ENCODE data around the gene PTPRA.

- no peak for TF ChIP-seq CTCF (IDR thresholded peaks at IDR 0.05 in 2 of 3, conservative IDR thresholded peaks at IDR 0.05 in 1 of 3; ENCODE audit: insufficient read depth in 2 of 3, low read depth in 1 of 3, low read length in 3 of 3)
- TF ChIP-seq FOXK1 (CRISPR knock-in tag; IDR thresholded peaks at IDR 0.05; ENCODE audit: borderline replicate concordance): no peak
- TF ChIP-seq CBX5 (IDR thresholded peaks at IDR 0.05; ENCODE audit: borderline replicate concordance, low read depth): no peak
- no peak for TF ChIP-seq ZBTB26 (CRISPR knock-in tag; IDR thresholded peaks at IDR 0.05)
- no peak for TF ChIP-seq EP300 (IDR thresholded peaks at IDR 0.05; ENCODE audit: low read length)
- TF ChIP-seq SUPT5H (IDR thresholded peaks at IDR 0.05): no peak
- TF ChIP-seq MAFF (IDR thresholded peaks at IDR 0.05; ENCODE audit: low read length): no peak
- no peak for TF ChIP-seq ZNF143 (CRISPR knock-in tag; IDR thresholded peaks at IDR 0.05)
- TF ChIP-seq ZNF655 (CRISPR knock-in tag; IDR thresholded peaks at IDR 0.05): no peak
- no peak for TF ChIP-seq HIVEP1 (CRISPR knock-in tag; IDR thresholded peaks at IDR 0.05)
- TF ChIP-seq GMEB1 (CRISPR knock-in tag; IDR thresholded peaks at IDR 0.05): no peak
- TF ChIP-seq RNF2 (IDR thresholded peaks at IDR 0.05): no peak
- no peak for TF ChIP-seq JUN (IDR thresholded peaks at IDR 0.05; ENCODE audit: borderline replicate concordance, low read depth, low read length)
- TF ChIP-seq JUN (CRISPR knock-in tag; IDR thresholded peaks at IDR 0.05; ENCODE audit: borderline replicate concordance): no peak
Measured at GRCh38 chr20:2900845-2901592, 27.7 kb downstream of the PTPRA start.

Data from K562 (cell line).